ENCODE data around the gene SUSD6.

GRCh38 chr14:69708586-69709560 is 97.5 kb downstream of the SUSD6 start:
- TF ChIP-seq CTCF (IDR thresholded peaks at IDR 0.05) (peak; percentile 25), EZH2 (IDR thresholded peaks at IDR 0.05; ENCODE audit: borderline replicate concordance, insufficient read depth, low read depth, low read length, poor library complexity, severe bottlenecking) (no peak)

Measured in B cell (primary cell).